Measurements from ENCODE around the gene OR52N2. TPM values are rescaled to one million over a fixed set of nuclear protein-coding genes. Genes with fewer than 3 reads are reported as not detected.

OR52N2 gene
- total and polyA plus RNA-seq, 9 of the 15 experiments (the other 6 are each of a cell fraction or from before 2014, with no cell fraction given): not detected

DNA sequence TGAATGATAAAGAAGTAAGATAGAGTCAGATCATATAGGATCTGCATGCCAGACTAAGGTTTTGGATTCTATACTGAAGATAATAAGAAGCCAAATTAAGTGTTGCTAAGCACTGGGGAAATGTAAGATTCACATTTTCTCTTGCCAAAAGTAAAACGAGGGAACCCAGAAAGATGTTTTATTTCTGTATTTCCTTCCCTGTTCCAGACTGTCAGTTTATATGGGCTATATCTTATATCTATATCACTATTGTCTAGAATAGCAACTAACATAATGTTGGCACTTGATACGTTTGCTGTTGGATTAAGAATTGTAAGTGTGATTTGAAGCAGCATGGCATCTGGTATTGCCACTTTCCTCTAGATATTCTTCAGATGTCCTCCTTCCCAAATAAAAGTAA lies 24.7 kb downstream of the OR52N2 start:
- FAIRE-seq (no peak), ATAC-seq (no peak), DNase-seq (ENCODE audit: extremely low read depth in 1 of 4, low spot score in 3 of 4) (no peak)
- H4K20me1 ChIP-seq (replicated peaks; ENCODE audit: control insufficient read depth, insufficient read depth, low read length): no peaks in the 10 kb centered on the region
- H3K27me3 ChIP-seq (ENCODE audit: control insufficient read depth in 2 of 2, insufficient read depth in 2 of 2, low read length in 2 of 2): 0 out of 5 replicates have a peak, but pooled peaks cover 0 to 4% of the 10 kb centered on the region in 2 experiments
- no peaks in the 10 kb centered on the region for H3K9me3 ChIP-seq (replicated peaks; ENCODE audit: control insufficient read depth, insufficient read depth, low read depth, low read length)
- in situ Hi-C loops (cut with MboI): no loop called here
- ChIA-PET POLR2A (no interaction called here), CTCF (ENCODE audit: low intra/inter-chr PET ratio) (no interaction called here)
- no peaks in the 10 kb centered on the region for H3K4me1 ChIP-seq (replicated peaks in 1 of 2; ENCODE audit: control insufficient read depth in 2 of 2, insufficient read depth in 2 of 2, low read length in 2 of 2)
- H3K9me1 ChIP-seq (ENCODE audit: control insufficient read depth, insufficient read depth, low read length): no peaks in the 10 kb centered on the region
- WGBS (ENCODE audit: insufficient coverage, low coverage, missing lambda C conversion rate): 6% methylated on average over 2 of the region's 2 CpGs
- H3K79me2 ChIP-seq (ENCODE audit: control insufficient read depth, insufficient read depth, low read length): no peaks in the 10 kb centered on the region
- intact Hi-C loops (cut with micrococcal nuclease): no loop called here
- no peak overlapping the region for H3K27ac ChIP-seq (ENCODE audit: extremely low read depth, low read depth, low read length)
- H3K4me2 ChIP-seq (ENCODE audit: insufficient read depth, low read length): no peak overlapping the region
- H3K4me3 ChIP-seq: no peak overlapping the region
- no peak overlapping the region for H3K9ac ChIP-seq (ENCODE audit: insufficient read depth in 1 of 2, low read depth in 2 of 2, low read length in 2 of 2)
- no peak for TF ChIP-seq NR4A1 (CRISPR knock-in tag; IDR thresholded peaks at IDR 0.05)
- no peak for TF ChIP-seq NR4A1 (tag; IDR thresholded peaks at IDR 0.05)
- TF ChIP-seq TAL1 (IDR thresholded peaks at IDR 0.05): no peak
- TF ChIP-seq, protein P1, sequence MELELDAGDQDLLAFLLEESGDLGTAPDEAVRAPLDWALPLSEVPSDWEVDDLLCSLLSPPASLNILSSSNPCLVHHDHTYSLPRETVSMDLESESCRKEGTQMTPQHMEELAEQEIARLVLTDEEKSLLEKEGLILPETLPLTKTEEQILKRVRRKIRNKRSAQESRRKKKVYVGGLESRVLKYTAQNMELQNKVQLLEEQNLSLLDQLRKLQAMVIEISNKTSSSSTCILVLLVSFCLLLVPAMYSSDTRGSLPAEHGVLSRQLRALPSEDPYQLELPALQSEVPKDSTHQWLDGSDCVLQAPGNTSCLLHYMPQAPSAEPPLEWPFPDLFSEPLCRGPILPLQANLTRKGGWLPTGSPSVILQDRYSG (tag; conservative IDR thresholded peaks at IDR 0.05; ENCODE audit: low read depth): no peak
- TF ChIP-seq ARHGAP35 (IDR thresholded peaks at IDR 0.05; ENCODE audit: partially characterized antibody): no peak
- TF ChIP-seq, protein P2, sequence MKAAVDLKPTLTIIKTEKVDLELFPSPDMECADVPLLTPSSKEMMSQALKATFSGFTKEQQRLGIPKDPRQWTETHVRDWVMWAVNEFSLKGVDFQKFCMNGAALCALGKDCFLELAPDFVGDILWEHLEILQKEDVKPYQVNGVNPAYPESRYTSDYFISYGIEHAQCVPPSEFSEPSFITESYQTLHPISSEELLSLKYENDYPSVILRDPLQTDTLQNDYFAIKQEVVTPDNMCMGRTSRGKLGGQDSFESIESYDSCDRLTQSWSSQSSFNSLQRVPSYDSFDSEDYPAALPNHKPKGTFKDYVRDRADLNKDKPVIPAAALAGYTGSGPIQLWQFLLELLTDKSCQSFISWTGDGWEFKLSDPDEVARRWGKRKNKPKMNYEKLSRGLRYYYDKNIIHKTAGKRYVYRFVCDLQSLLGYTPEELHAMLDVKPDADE (conservative IDR thresholded peaks at IDR 0.05; ENCODE audit: control insufficient read depth, low read depth, low read length): no peak
- TF ChIP-seq ZBTB17 (CRISPR knock-in tag; IDR thresholded peaks at IDR 0.05): no peak
- TF ChIP-seq POLR2H (tag; IDR thresholded peaks at IDR 0.05; ENCODE audit: low read depth): no peak
- TF ChIP-seq ETV6 (IDR thresholded peaks at IDR 0.05; ENCODE audit: borderline replicate concordance in 1 of 2, low read depth in 2 of 2, low read length in 1 of 2): no peak
- no peak for TF ChIP-seq ETV6 (CRISPR knock-in tag; IDR thresholded peaks at IDR 0.05; ENCODE audit: borderline replicate concordance)
- no peak for TF ChIP-seq ZSCAN29 (IDR thresholded peaks at IDR 0.05)
- BruUV-seq (replicated peaks): no TSS peak
- no peaks in the 10 kb centered on the region for H3K36me3 ChIP-seq (ENCODE audit: control insufficient read depth, insufficient read depth, low read length)
- H2AFZ ChIP-seq (ENCODE audit: low read depth, low read length): no peak overlapping the region

Data from K562 (cell line).